Left lung (tissue), 10 donors: Measurements from ENCODE around the gene VPS9D1. TPM values are rescaled to one million over a fixed set of nuclear protein-coding genes. Genes with fewer than 3 reads are reported as not detected.
A peak's percentile ranks its signal among the peaks of the same experiment; 100 is the strongest.

Source experiments
- ATAC-seq: fragments of 200-7000 bp; cut with Tn5 transposase; one replicate; pipeline ENCODE4 v1.9.1; 2020; ENCODE audit warnings: moderate library complexity
- DNase-seq, 4 donors: peaks; one replicate each; pipeline ENCODE4 v3.0.0-alpha.2; 2013 to 2020
- H3K27ac ChIP-seq, 2 donors: fragments of 200-600 bp; sonication (generic) in 1 of 2; one replicate each; pipeline versions ENCODE4 v1.5.0 to v1.8.0; 2020 to 2021
- H3K27me3 ChIP-seq, 2 donors: fragments of 200-600 bp; sonication (generic) in 1 of 2; one replicate each; pipeline versions ENCODE4 v1.5.0 to v1.8.0; 2020 to 2021
- H3K36me3 ChIP-seq, 2 donors: fragments of 200-600 bp; sonication (generic) in 1 of 2; one replicate each; pipeline versions ENCODE4 v1.5.0 to v1.8.0; 2020 to 2021
- H3K4me1 ChIP-seq, 2 donors: fragments of 200-600 bp; one replicate each; pipeline ENCODE4 v1.8.0; 2021
- H3K4me3 ChIP-seq, 2 donors: fragments of 200-600 bp; sonication (generic) in 1 of 2; one replicate each; pipeline versions ENCODE4 v1.5.0 to v1.8.0; 2020 to 2021; ENCODE audit warnings: mild to moderate bottlenecking in 1 of 2
- H3K9me3 ChIP-seq, 2 donors: fragments of 200-600 bp; sonication (generic) in 1 of 2; one replicate each; pipeline versions ENCODE4 v1.5.0 to v1.8.0; 2020 to 2021
- intact Hi-C, 2 donors: fragments of 100-400 bp; cut with DNase I; formaldehyde crosslinking; loops; one replicate each; pipeline versions ENCODE4 v1.11.2 to v1.14.2; 2022
- polyA plus RNA-seq, 6 donors: library from polyadenylated mRNA; unstranded; fragments of 120-200 nt; gene quantifications; one replicate each; pipeline ENCODE4 v1.2.1, GENCODE V29; 2013; ENCODE audit not compliant: insufficient read length in 6 of 6
- total RNA-seq, 2 donors: library from RNA; stranded (reverse); fragmentation: NEBNext Ultra II Directional; extraction: Animal tissue kit (Norgen Biotek cat#: 25700); gene quantifications; one replicate each; pipeline ENCODE4 v1.2.1, GENCODE V29; 2021
- TF ChIP-seq, protein P1 (sequence below), 2 donors: fragments of 200-600 bp; sonication (generic) in 1 of 2; IDR thresholded peaks; one replicate each; pipeline versions ENCODE4 v1.5.0 to v1.8.0; 2021; ENCODE audit warnings: antibody characterized with exemption in 2 of 2
- donor health status: DM: no; HTN: yes; CAD: no.
- donor health status: DM: no; HTN: no; CAD: no.

Gene VPS9D1
- total and polyA plus RNA-seq, 8 donors = 9.0 to 19.0 (median 12.3) TPM

GRCh38 chr16:89706518-89707260 is 14.0 kb downstream of the VPS9D1 start:
- intact Hi-C loops = loop anchor here in 1 of 2 donors (5.0 kb wide), 1 partner anchor 86 kb away; no protein-coding TSS in a partner anchor
- TF ChIP-seq, protein P1, sequence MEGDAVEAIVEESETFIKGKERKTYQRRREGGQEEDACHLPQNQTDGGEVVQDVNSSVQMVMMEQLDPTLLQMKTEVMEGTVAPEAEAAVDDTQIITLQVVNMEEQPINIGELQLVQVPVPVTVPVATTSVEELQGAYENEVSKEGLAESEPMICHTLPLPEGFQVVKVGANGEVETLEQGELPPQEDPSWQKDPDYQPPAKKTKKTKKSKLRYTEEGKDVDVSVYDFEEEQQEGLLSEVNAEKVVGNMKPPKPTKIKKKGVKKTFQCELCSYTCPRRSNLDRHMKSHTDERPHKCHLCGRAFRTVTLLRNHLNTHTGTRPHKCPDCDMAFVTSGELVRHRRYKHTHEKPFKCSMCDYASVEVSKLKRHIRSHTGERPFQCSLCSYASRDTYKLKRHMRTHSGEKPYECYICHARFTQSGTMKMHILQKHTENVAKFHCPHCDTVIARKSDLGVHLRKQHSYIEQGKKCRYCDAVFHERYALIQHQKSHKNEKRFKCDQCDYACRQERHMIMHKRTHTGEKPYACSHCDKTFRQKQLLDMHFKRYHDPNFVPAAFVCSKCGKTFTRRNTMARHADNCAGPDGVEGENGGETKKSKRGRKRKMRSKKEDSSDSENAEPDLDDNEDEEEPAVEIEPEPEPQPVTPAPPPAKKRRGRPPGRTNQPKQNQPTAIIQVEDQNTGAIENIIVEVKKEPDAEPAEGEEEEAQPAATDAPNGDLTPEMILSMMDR (IDR thresholded peaks at IDR 0.05) = no peak
- no peak for DNase-seq
- Histone ChIP-seq H3K4me1 (peaks cover under 1 to 17% of the 10 kb centered on the region in 2 donors), H3K4me3 (no peak overlapping the region), H3K27ac (no peak overlapping the region), H3K9me3 (no peaks in the 10 kb centered on the region), H3K36me3 (peaks cover 0 to 40% of the 10 kb centered on the region in 2 donors), H3K27me3 (peaks cover 0 to under 1% of the 10 kb centered on the region in 2 donors)
- ATAC-seq = no peak

DNA sequence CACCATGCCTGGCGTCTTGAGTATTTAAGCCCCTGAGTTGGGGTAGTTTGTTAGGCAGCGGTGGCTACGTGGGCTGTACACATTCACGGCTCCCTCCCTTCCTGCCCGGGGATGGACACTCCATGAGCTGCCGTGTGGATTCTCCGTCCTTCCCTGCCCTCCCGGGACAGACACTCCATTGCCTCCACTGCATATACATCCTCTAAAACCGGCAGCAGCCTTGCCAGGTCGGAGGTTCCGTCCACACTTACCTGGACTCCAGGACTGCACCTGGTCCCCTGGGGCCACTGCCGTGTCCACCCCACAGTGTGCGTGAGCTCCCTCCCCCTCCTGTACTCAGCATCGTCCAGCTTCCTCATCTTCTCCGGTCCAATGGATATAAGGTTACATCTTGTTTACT is 15.7 kb downstream of the VPS9D1 start:
- intact Hi-C loops = loop anchor here in 1 of 2 donors (5.0 kb wide), 1 partner anchor 87 kb away; no protein-coding TSS in a partner anchor
- no peaks in the 10 kb centered on the region for H3K9me3 ChIP-seq
- no peak overlapping the region for H3K27ac ChIP-seq
- peaks cover 6 to 28% of the 10 kb centered on the region in 2 donors for H3K4me1 ChIP-seq
- DNase-seq = no peak
- no peak overlapping the region for H3K4me3 ChIP-seq
- TF ChIP-seq, protein P1 (IDR thresholded peaks at IDR 0.05) = no peak
- no peak for ATAC-seq
- H3K27me3 ChIP-seq = no peaks in the 10 kb centered on the region
- peaks cover 0 to 28% of the 10 kb centered on the region in 2 donors for H3K36me3 ChIP-seq

DNA sequence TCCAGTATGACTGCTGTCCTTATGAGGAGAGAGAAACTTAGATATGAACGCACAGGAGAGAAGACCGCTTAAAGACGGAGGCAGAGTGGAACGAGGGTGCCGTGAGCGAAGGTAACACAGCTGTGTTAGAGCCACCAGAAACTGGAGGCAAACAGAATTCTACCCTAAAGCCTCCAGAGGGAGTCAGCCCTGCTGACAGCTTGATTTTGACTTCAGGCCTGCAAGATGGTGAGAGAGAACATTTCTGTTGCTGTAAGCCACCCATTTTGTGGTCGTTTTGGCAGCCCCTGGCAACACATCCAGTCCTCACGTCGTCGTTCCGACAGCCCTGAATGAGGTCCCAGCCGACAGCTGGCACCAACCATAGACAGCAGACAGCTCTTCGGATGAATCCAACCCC is 16.4 kb downstream of the VPS9D1 start:
- Histone ChIP-seq H3K27me3 (no peaks in the 10 kb centered on the region), H3K27ac (no peak overlapping the region), H3K4me1 (peaks cover 6 to 35% of the 10 kb centered on the region in 2 donors), H3K9me3 (no peaks in the 10 kb centered on the region), H3K4me3 (no peak overlapping the region), H3K36me3 (peaks cover 0 to 21% of the 10 kb centered on the region in 2 donors)
- ATAC-seq (no peak), DNase-seq (no peak)
- TF ChIP-seq, protein P1 (IDR thresholded peaks at IDR 0.05) = no peak
- intact Hi-C loops = no loop called here

GRCh38 chr16:89701425-89702406 is 19.0 kb downstream of the VPS9D1 start, which contains the start of gene SPATA2L:
TSS of gene SPATA2L (minus strand) at chr16:89701705. CDS start at chr16:89701232, 473 bp downstream.
- H3K36me3 ChIP-seq = peaks cover 0 to 17% of the 10 kb centered on the region in 2 donors
- intact Hi-C loops = no loop called here
- ATAC-seq (peak; percentile 81), DNase-seq (peak; percentile 78 to 97 (median 92))
- H3K27ac ChIP-seq = peak within 1 kb of the TSS; percentile 82 to 88
- H3K9me3 ChIP-seq = no peaks in the 10 kb centered on the region
- H3K4me1 ChIP-seq = peaks cover 6 to 37% of the 10 kb centered on the region in 2 donors
- H3K27me3 ChIP-seq = no peaks in the 10 kb centered on the region
- TF ChIP-seq, protein P1 (IDR thresholded peaks at IDR 0.05) = no peak
- peak within 1 kb of the TSS; percentile 66 to 68 for H3K4me3 ChIP-seq
